Raji (cell line): ENCODE measurements around the gene ARMC3.

Experiments
- POLR2A ChIP-seq: IDR thresholded peaks from 2 replicates; pipeline ENCODE4 v1.6.1; 2011; ENCODE audit warnings: low read depth, low read length, control low read depth; ENCODE audit not compliant: insufficient read depth

The ARMC3 gene

GRCh38 chr10:22978287-22978686 lies 50.4 kb downstream of the ARMC3 start:
- TF ChIP-seq POLR2A, result no peak

- TF ChIP-seq POLR2A, result no peak
These were observed 51.1 kb downstream of the ARMC3 start for GRCh38 chr10:22978918-22979317.

GRCh38 chr10:22980822-22981221 lies 53.0 kb downstream of the ARMC3 start:
- no peak for TF ChIP-seq POLR2A

- no peak for TF ChIP-seq POLR2A
These were observed 56.2 kb downstream of the ARMC3 start for GRCh38 chr10:22984066-22984465.

- no peak for TF ChIP-seq POLR2A
These were observed 59.1 kb downstream of the ARMC3 start for GRCh38 chr10:22986771-22987542.

- TF ChIP-seq POLR2A, result no peak
These were observed 60.9 kb downstream of the ARMC3 start for GRCh38 chr10:22988581-22989360.

- TF ChIP-seq POLR2A, result no peak
These were observed 62.6 kb downstream of the ARMC3 start for GRCh38 chr10:22990443-22990842.

GRCh38 chr10:22992075-22992474 lies 64.2 kb downstream of the ARMC3 start:
- no peak for TF ChIP-seq POLR2A

GRCh38 chr10:22992621-22993020 lies 64.8 kb downstream of the ARMC3 start:
- TF ChIP-seq POLR2A, result no peak

GRCh38 chr10:22993314-22993713 lies 65.5 kb downstream of the ARMC3 start:
- TF ChIP-seq POLR2A, result no peak

GRCh38 chr10:22997096-22997495 lies 69.2 kb downstream of the ARMC3 start:
- no peak for TF ChIP-seq POLR2A

GRCh38 chr10:22998091-22998490 lies 70.2 kb downstream of the ARMC3 start:
- no peak for TF ChIP-seq POLR2A

GRCh38 chr10:22999942-23000341 lies 72.1 kb downstream of the ARMC3 start:
- no peak for TF ChIP-seq POLR2A

GRCh38 chr10:23001901-23002516 lies 74.2 kb downstream of the ARMC3 start:
- TF ChIP-seq POLR2A, result no peak

GRCh38 chr10:23005150-23005549 lies 77.3 kb downstream of the ARMC3 start:
- TF ChIP-seq POLR2A, result no peak
